Hair follicle dermal papilla cell (primary cell): ENCODE data around the gene LIG1. TPM values are rescaled to one million over a fixed set of nuclear protein-coding genes. Genes with fewer than 3 reads are reported as not detected.

Experiments
- total RNA-seq: library from RNA; depleted of rRNA; stranded (reverse); fragments of >200 nt; gene quantifications from 2 replicates; pipeline ENCODE4 v1.2.3, GENCODE V29; 2012

The LIG1 gene
- 6.3 and 7.5 TPM in 2 replicates for total RNA-seq

DNA sequence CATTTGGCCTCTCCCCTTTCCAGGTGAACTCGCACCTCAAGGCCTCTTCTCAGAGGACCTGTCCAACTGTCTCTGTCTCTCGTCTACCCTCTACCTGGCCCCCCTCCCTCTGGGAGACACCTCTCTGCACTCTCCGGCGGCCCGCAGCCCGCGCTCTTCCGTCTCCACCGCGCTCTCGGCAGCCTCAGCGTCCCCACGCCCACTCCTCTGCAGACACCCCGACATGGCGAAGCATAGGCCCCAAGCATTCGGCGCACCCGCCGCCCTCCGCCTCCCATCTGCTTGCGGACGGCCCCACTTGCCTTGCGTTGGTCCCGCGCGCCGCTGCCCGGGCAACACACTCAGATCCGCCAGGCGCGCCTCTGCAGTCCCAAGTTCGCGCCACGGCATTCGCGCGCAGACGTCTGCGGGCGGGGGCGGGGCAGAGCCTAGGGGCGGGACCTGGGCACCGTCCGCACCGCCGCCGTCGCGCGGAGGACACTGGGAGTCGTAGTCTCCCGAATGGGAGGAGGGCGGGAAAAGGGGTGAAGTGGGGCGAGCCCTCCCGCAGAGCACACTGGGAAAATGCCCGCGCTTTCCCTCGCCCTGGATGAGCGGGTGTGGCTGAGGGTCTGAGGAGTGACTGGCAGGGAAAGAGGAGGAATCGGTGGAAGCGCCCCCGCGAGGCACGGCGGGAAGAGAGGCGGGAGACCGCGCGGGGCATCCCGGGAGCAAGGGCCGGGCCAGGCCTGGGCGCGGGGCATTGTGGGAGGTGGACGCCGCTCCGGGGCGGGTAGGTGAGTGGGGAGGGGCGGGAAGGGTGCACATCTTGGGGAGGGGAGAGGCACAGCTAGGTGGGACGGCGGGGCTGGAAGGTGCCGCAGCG, at the start of gene LIG1, which contains the start of gene ZSWIM9:
Gene LIG1, minus strand, starts transcription at position 406 of the 865 bp plus-strand sequence. CDS start 4,778 bp downstream, outside the sequence.
Gene ZSWIM9, plus strand, starts transcription at position 742 of the 865 bp plus-strand sequence. CDS start 1,123 bp downstream, outside the sequence.

DNA sequence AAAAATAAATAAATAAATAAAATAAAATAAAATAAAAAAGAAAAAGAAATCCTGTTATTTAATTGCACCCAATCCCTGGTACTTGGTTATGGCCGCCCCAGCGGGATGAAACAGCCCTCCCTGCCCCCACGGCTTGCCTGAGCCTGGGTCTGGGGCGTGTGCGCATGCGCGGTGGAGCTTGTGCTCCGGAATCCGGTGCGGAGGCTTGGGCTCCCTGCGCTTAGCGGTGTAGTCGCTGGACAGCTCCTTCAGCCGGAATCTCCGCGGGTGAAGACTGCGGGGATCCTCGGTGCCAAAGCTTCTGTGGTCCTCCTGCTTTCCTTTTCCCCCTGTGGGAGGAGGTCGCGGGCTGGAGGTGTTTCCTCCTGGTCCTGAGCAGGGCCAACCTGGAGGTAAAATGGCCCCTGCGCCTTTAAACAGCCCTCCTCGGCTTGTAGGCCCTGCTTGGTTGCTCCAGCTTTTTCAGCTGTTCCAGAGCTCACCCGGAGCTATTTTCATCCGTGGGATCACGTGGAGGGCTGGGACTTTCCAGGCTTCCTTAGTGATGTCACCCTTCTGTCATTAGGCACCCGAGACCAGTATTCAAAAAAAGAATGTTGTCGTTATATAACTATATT, 59.7 kb downstream of the LIG1 start, which contains the start of gene PLA2G4C:
Gene PLA2G4C, minus strand, starts transcription at position 468 of the 617 bp plus-strand sequence. CDS start 4,288 bp downstream, outside the sequence.

Other genes with a start within 250 kb of the LIG1 start
- gene BSPH1, start 178.2 kb downstream of the LIG1 start, total RNA-seq: not detected in 2 replicates
- gene ELSPBP1, start 175.7 kb downstream of the LIG1 start, total RNA-seq: not detected in 2 replicates
- not detected in 2 replicates for gene CABP5, start 126.3 kb downstream of the LIG1 start, total RNA-seq
- gene PLA2G4C, start 59.5 kb downstream of the LIG1 start, total RNA-seq: 4.7 and 7.7 TPM in 2 replicates
- gene ZSWIM9, start 336 bp upstream of the LIG1 start, total RNA-seq: 2.4 and 3.1 TPM in 2 replicates
- 23.0 and 25.0 TPM in 2 replicates for gene CARD8, start 85.6 kb upstream of the LIG1 start, total RNA-seq
- 0.24 and 0.32 TPM in 2 replicates for gene ZNF114, start 99.7 kb upstream of the LIG1 start, total RNA-seq
- 69.1 and 109 TPM in 2 replicates for gene EMP3, start 155.2 kb upstream of the LIG1 start, total RNA-seq
- gene TMEM143, start 193.6 kb upstream of the LIG1 start, total RNA-seq: 4.7 and 9.6 TPM in 2 replicates
- not detected in 2 replicates for gene SYNGR4, start 194.0 kb upstream of the LIG1 start, total RNA-seq
- gene KDELR1, start 221.2 kb upstream of the LIG1 start, total RNA-seq: 102 and 121 TPM in 2 replicates
- gene GRIN2D, start 223.3 kb upstream of the LIG1 start, total RNA-seq: 0.49 and 0.65 TPM in 2 replicates